Measurements from ENCODE around the gene ATG16L1. TPM values are rescaled to one million over a fixed set of nuclear protein-coding genes. Genes with fewer than 3 reads are reported as not detected.

ATG16L1 gene
- total and polyA plus RNA-seq, 3 experiments from 2014 or later = 19.5 to 34.2 (median 32.0) TPM

DNA sequence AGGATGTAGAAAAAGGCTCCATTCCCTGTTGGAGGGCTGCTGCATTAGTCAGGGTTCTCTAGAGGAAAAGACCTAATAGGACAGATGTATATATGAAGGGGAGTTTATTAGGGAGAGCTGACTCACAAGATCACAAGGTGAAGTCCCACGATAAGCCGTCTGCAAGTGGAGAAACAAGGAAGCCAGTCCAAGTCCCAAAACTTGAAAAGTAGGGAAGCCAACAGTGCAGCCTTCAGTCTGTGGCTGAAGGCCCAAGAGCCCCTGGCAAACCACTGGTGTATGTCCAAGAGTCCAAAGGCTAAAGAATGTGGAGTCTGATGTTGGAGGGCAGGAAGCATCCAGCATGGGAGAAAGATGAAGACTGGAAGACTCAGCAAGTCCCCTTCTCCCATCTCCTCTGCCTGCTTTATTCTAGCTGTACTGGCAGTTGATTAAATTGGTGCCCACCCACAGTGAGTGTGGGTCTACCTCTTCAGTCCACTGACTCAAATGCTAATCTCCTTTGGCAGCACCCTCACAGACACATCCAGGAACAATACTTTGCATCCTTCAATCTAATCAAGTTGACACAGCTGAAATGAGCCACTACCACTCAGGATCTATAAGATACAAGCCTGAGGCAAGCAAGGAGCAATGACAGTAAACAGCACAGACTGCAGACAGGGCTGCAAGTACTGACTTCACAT is 30.0 kb upstream of the ATG16L1 start:
- DNase-seq = no peak
- no peaks in the 10 kb centered on the region for H3K4me1 Mint-ChIP-seq
- Histone ChIP-seq H3K27ac (ENCODE audit: low read depth, low read length) (peak overlapping the region; percentile 35), H3K4me3 (ENCODE audit: low read length) (no peak overlapping the region), H3K4me1 (ENCODE audit: insufficient read depth, low read length) (no peaks in the 10 kb centered on the region), H3K9me3 (ENCODE audit: low read length) (no peaks in the 10 kb centered on the region), H3K36me3 (ENCODE audit: insufficient read depth, low read length) (no peaks in the 10 kb centered on the region), H3K27me3 (ENCODE audit: insufficient read depth, low read length, poor library complexity, severe bottlenecking) (no peaks in the 10 kb centered on the region)
- ChIA-PET CTCF (no interaction called here), POLR2A (interaction anchor here (0.6 kb wide), 1 partner anchor 46 kb away, joined by 4 read pairs; no protein-coding TSS in a partner anchor)
- no peaks in the 10 kb centered on the region for H3K27me3 Mint-ChIP-seq
- H3K27ac Mint-ChIP-seq = peak overlapping the region in 1 of 8 donors; percentile 48
- H3K36me3 Mint-ChIP-seq = peaks cover 0 to 4% (median 0%) of the 10 kb centered on the region in 3 donors
- no peak overlapping the region for H3K4me3 Mint-ChIP-seq
- no peaks in the 10 kb centered on the region for H3K9me3 Mint-ChIP-seq

DNA sequence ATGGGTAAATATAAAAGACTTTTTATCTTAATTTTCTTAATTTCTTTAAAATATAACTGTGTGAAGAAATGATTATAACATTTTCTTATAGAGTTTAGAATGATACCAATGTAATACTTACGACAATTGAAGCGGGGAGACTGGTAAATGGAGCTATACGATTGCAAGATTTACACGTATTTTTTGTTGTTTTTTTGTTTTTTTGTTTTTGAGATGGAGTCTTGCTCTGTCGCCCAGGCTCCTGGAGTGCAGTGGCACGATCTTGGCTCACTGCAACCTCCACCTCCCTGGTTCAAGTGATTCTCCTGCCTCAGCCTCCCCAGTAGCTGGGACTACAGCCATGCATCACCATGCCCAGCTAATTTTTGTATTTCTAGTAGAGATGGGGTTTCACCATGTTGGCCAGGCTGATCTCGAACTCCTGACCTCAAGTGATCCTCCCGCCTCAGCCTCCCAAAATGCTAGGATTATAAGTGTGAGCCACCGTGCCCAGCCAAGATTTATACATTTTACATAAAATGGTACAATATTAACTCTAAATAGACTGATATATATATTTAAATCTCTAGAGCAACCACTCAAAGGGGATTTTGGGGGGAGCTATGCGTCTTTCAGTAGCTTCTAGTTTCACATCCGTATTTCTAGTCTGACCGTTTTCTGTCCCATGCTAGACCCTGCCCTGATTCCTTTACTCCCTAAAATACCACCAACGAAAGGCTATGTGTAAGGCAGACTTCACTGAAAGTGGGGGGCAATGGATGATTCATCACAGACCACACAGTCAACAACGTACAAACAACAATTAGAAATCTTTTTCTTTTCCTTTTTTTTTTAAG is 28.2 kb upstream of the ATG16L1 start:
- H3K4me3 Mint-ChIP-seq = no peak overlapping the region
- Histone ChIP-seq H3K36me3 (ENCODE audit: insufficient read depth, low read length) (no peaks in the 10 kb centered on the region), H3K4me3 (ENCODE audit: low read length) (no peak overlapping the region), H3K27me3 (ENCODE audit: insufficient read depth, low read length, poor library complexity, severe bottlenecking) (no peaks in the 10 kb centered on the region), H3K27ac (ENCODE audit: low read depth, low read length) (no peak overlapping the region), H3K9me3 (ENCODE audit: low read length) (no peaks in the 10 kb centered on the region), H3K4me1 (ENCODE audit: insufficient read depth, low read length) (no peaks in the 10 kb centered on the region)
- ChIA-PET POLR2A (no interaction called here), CTCF (interaction anchor here (1.5 to 2.7 kb wide), 3 partner anchors 16 to 169 kb away, joined by 3 to 6 read pairs (median 4); no protein-coding TSS in a partner anchor)
- H3K27ac Mint-ChIP-seq = no peak overlapping the region
- peaks cover 0 to 4% (median 0%) of the 10 kb centered on the region in 3 donors for H3K36me3 Mint-ChIP-seq
- H3K4me1 Mint-ChIP-seq = no peaks in the 10 kb centered on the region
- H3K27me3 Mint-ChIP-seq = no peaks in the 10 kb centered on the region
- no peaks in the 10 kb centered on the region for H3K9me3 Mint-ChIP-seq
- no peak for DNase-seq

DNA sequence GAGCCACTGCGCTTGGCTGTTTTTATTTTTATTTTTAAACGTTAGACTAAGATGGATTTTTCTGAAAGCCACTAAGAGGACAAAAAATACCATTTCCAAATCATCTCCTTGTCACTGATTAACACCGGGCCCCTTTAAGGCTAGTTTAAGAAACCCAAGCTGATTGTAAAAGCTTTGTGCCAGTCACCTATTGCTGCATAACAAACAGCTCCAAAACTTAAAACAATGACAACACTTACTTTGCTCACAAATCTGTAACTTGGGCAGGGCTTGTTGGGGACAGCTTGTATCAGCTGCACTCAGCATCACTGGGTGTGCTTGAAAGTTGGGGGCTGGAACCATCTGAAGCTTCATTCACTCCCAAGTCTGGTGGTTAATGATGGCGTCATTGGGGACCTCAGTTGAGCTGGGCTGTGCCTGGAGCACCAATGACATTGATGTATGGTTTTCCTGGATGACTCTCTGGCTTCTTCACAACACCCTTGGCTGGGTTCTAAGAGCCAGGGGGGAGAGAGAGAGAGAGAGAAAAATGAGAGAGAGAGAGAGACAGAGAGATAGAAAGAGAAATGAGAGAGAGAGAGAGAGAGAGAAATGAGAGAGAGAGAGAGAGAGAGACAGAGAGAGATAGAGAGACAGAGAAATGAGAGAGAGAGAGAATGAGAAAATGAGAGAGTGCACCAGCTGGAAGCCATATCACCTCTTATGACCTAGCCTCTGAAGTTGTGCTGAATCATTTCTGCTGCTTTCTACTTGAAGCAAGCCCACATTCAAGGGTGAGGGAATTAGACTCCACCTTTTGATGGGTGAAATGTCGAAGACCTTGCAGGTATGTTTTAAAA is 26.0 kb upstream of the ATG16L1 start:
- peaks cover 0 to 6% (median 0%) of the 10 kb centered on the region in 3 donors for H3K4me1 Mint-ChIP-seq
- no peak for DNase-seq
- Histone ChIP-seq H3K4me1 (ENCODE audit: insufficient read depth, low read length) (no peaks in the 10 kb centered on the region), H3K36me3 (ENCODE audit: insufficient read depth, low read length) (no peaks in the 10 kb centered on the region), H3K27ac (ENCODE audit: low read depth, low read length) (no peak overlapping the region), H3K4me3 (ENCODE audit: low read length) (no peak overlapping the region), H3K9me3 (ENCODE audit: low read length) (no peaks in the 10 kb centered on the region), H3K27me3 (ENCODE audit: insufficient read depth, low read length, poor library complexity, severe bottlenecking) (no peaks in the 10 kb centered on the region)
- POLR2A ChIA-PET = interaction anchor here (1.3 kb wide), 1 partner anchor 11 kb away, joined by 4 read pairs; no protein-coding TSS in a partner anchor
- peak overlapping the region in 1 of 8 donors; percentile 14 for H3K27ac Mint-ChIP-seq
- no peaks in the 10 kb centered on the region for H3K27me3 Mint-ChIP-seq
- H3K9me3 Mint-ChIP-seq = no peaks in the 10 kb centered on the region
- peaks cover 0 to 2% (median 0%) of the 10 kb centered on the region in 3 donors for H3K36me3 Mint-ChIP-seq
- no peak overlapping the region for H3K4me3 Mint-ChIP-seq
- CTCF ChIA-PET = interaction anchor here (0.8 to 2.7 kb wide), 3 partner anchors 17 to 171 kb away, joined by 3 to 6 read pairs (median 3); no protein-coding TSS in a partner anchor

DNA sequence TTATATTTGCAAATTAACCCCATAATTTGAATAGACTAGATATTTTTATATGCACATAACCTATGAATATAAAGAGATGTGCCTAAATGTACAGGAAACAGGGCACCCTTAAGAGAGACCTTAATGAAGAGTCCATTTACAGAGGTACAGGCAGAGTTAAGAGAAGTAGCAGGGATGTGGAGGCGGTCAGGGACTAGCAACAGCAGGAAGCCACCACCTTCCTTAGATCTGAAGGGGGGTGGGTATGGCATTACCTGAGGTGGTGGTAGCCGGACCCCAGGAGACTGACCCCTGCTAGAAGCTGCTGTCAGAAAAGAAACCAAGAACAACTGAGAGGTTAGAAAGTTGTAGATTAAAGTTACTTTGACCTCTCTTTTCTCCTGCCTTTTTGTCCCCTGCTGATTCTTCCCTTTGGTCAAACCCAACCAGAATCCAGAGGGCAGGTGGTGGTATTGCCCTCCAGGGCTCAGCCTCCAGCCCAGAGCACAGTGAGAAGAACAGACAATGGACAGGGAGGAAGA is 24.9 kb upstream of the ATG16L1 start:
- H3K27ac ChIP-seq (ENCODE audit: low read depth, low read length) = no peak overlapping the region
- peaks cover 6 to 12% (median 6%) of the 10 kb centered on the region in 3 donors for H3K4me1 Mint-ChIP-seq
- ChIA-PET CTCF (no interaction called here), POLR2A (no interaction called here)
- H3K27ac Mint-ChIP-seq = peak overlapping the region in 2 of 8 donors; percentile 3 to 38
- H3K9me3 ChIP-seq (ENCODE audit: low read length) = no peaks in the 10 kb centered on the region
- peaks cover 0 to 2% (median 0%) of the 10 kb centered on the region in 3 donors for H3K36me3 Mint-ChIP-seq
- H3K27me3 ChIP-seq (ENCODE audit: insufficient read depth, low read length, poor library complexity, severe bottlenecking) = no peaks in the 10 kb centered on the region
- H3K27me3 Mint-ChIP-seq = no peaks in the 10 kb centered on the region
- DNase-seq = no peak
- H3K4me3 Mint-ChIP-seq = no peak overlapping the region
- no peaks in the 10 kb centered on the region for H3K4me1 ChIP-seq (ENCODE audit: insufficient read depth, low read length)
- no peaks in the 10 kb centered on the region for H3K9me3 Mint-ChIP-seq
- no peak overlapping the region for H3K4me3 ChIP-seq (ENCODE audit: low read length)
- H3K36me3 ChIP-seq (ENCODE audit: insufficient read depth, low read length) = no peaks in the 10 kb centered on the region

DNA sequence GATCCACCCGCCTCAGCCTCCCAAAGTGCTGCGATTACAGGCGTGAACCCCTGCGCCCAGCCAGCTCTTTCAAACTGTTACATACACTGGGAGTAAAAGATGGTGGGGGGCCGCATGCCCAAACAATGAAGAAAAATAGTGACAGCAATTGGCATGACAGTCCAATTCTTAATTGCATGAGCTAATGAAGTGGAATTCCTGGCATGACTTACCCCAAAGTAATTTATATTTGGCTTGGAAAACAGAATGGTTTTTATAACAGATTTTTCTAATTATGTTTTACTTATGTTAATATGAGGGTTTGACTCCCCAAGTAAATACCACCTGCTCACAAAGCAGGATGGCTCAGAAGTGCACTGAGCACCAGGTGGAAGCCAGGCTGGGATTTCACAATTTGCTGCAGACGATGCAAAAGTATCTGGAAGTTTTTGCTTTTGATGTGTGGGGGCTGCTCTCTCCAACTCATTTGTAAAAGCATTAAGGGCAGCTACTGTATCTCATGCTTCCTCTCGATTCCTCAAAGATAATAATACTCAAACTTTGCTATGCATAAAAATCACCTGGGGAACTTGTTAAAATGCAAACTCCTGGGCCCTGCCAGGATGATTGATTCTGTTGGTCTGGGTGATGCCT is 24.0 kb upstream of the ATG16L1 start:
- Histone ChIP-seq H3K4me3 (ENCODE audit: low read length) (no peak overlapping the region), H3K9me3 (ENCODE audit: low read length) (no peaks in the 10 kb centered on the region), H3K36me3 (ENCODE audit: insufficient read depth, low read length) (no peaks in the 10 kb centered on the region), H3K4me1 (ENCODE audit: insufficient read depth, low read length) (no peaks in the 10 kb centered on the region), H3K27ac (ENCODE audit: low read depth, low read length) (no peak overlapping the region), H3K27me3 (ENCODE audit: insufficient read depth, low read length, poor library complexity, severe bottlenecking) (no peaks in the 10 kb centered on the region)
- Mint-ChIP-seq H3K9me3 (no peaks in the 10 kb centered on the region), H3K27me3 (no peaks in the 10 kb centered on the region), H3K4me3 (no peak overlapping the region), H3K27ac (no peak overlapping the region), H3K4me1 (peaks cover 6 to 12% (median 6%) of the 10 kb centered on the region in 3 donors), H3K36me3 (peaks cover 0 to 2% (median 0%) of the 10 kb centered on the region in 3 donors)
- ChIA-PET CTCF (no interaction called here), POLR2A (no interaction called here)
- no peak for DNase-seq

DNA sequence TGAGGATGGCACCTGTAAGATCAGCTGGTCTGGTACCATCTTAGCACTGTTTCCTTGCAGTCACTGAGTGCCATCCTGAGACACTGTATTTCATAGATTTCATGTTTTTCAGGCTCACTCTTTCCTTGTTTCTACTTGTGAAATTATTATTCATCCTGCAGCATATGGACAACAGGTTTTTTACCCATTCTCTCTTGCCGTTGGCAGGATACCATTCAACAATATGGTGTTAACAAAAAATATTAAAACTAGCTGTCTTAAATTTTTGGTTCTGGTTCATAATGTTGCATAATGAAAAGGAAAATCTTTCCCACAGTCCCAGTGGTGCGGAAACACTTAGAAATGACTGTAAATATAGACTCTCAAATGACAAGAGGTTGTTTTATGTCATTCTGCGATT is 23.1 kb upstream of the ATG16L1 start:
- no peaks in the 10 kb centered on the region for H3K9me3 Mint-ChIP-seq

DNA sequence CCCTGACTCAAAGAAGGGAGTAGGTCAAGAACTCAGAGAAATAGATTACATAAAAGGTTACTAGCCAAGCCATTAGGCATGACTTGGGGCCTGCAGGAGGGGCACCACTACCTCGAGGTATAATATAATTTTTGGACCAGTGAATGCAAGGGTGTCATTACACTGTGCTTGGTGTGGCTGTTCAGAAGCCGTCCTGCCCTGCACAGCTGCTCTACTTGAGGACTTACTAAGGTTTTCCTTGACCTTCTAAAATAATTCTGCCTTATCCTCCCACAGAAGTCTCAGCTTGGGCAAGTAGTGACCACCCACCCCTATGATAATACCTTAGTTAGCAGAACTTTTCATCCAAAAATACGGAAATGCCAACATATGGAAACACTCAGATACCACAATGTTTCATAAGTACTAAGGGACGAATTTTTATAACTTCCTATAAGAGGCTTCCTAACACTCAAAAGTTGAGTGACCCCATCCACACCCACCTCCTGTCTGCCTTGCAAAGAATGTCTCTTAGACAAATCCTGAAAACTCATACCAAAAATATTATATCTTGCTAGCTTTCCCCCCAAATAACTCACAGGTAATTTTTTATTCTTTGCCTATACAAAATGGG is 17.7 kb upstream of the ATG16L1 start:
- Mint-ChIP-seq H3K27me3 (no peaks in the 10 kb centered on the region), H3K36me3 (no peaks in the 10 kb centered on the region), H3K4me3 (peak overlapping the region in 4 of 7 donors; percentile 28 to 79 (median 54)), H3K4me1 (peaks cover 40 to 46% (median 45%) of the 10 kb centered on the region in 3 donors), H3K27ac (peak overlapping the region in 6 of 8 donors; percentile 3 to 78 (median 59)), H3K9me3 (no peaks in the 10 kb centered on the region)
- Histone ChIP-seq H3K27ac (ENCODE audit: low read depth, low read length) (no peak overlapping the region), H3K4me3 (ENCODE audit: low read length) (no peak overlapping the region), H3K27me3 (ENCODE audit: insufficient read depth, low read length, poor library complexity, severe bottlenecking) (no peaks in the 10 kb centered on the region), H3K9me3 (ENCODE audit: low read length) (no peaks in the 10 kb centered on the region), H3K4me1 (ENCODE audit: insufficient read depth, low read length) (peaks cover 26% of the 10 kb centered on the region), H3K36me3 (ENCODE audit: insufficient read depth, low read length) (no peaks in the 10 kb centered on the region)
- DNase-seq = no peak
- CTCF ChIA-PET = interaction anchor here (1.4 to 3.4 kb wide), 2 partner anchors 18 to 34 kb away, joined by 3 to 14 read pairs; partner anchors contain the start of gene ATG16L1
- POLR2A ChIA-PET = interaction anchor here (0.6 kb wide), 1 partner anchor 1364 kb away, joined by 5 read pairs; no protein-coding TSS in a partner anchor

More for the DNA sequence above, 23.1 kb upstream of the ATG16L1 start:
- ChIA-PET POLR2A (no interaction called here), CTCF (interaction anchor here (1.4 kb wide), 1 partner anchor 14 kb away, joined by 3 read pairs; no protein-coding TSS in a partner anchor)
- H3K27ac ChIP-seq (ENCODE audit: low read depth, low read length) = no peak overlapping the region
- H3K36me3 ChIP-seq (ENCODE audit: insufficient read depth, low read length) = no peaks in the 10 kb centered on the region
- no peaks in the 10 kb centered on the region for H3K9me3 ChIP-seq (ENCODE audit: low read length)
- Mint-ChIP-seq H3K4me1 (peaks cover 7 to 13% (median 7%) of the 10 kb centered on the region in 3 donors), H3K4me3 (no peak overlapping the region), H3K36me3 (peaks cover 0 to 2% (median 0%) of the 10 kb centered on the region in 3 donors), H3K27me3 (no peaks in the 10 kb centered on the region), H3K27ac (no peak overlapping the region)
- no peak overlapping the region for H3K4me3 ChIP-seq (ENCODE audit: low read length)
- DNase-seq = no peak
- H3K4me1 ChIP-seq (ENCODE audit: insufficient read depth, low read length) = peaks cover under 1% of the 10 kb centered on the region
- no peaks in the 10 kb centered on the region for H3K27me3 ChIP-seq (ENCODE audit: insufficient read depth, low read length, poor library complexity, severe bottlenecking)
